ENCODE data around the gene SLC17A5.
"Not testable (repeated sequence)": the region's sequence is repeated elsewhere in the genome, so short reads cannot be mapped to it uniquely, and the experiment has no call there.

SLC17A5 gene

DNA sequence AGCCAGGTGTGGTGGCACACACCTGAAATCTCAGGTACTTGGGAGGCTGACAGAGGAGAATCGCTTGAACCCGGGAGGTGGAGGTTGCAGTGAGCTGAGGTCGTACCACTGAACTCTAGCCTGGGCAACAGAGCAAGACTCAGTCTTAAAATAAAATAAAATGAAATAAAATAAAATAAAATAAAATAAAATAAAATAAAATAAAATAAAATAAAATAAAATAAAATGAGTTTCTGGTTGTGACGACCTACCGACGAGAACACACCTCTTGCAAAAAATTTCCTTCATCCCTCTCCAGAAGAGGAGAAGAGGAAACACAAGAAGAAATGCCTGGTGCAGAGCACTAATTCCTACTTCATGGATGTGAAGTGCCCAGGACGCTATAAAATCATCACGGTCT is 35.7 kb downstream of the SLC17A5 start:
- not testable (repeated sequence) for DNase-seq (ENCODE audit: low read depth in 2 of 3, low spot score in 2 of 3)

DNA sequence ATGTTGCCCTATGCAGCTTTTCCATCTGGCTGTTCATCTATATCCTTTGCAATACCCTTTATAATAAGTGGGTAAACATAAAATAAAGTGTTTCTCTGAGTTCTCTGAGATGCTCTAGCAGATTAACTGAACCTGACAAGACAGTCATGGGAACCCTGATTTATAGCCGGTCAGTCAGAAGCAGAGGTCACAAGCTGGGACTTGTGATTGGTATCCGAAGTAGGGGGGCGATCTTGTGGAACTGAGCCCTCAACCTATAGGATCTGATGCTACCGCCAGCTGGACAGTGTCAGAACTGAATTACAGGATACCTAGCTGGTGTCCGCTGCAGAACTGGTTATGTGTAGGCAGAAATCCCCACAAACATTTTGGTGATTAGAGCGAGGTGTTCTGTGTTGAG is 39.0 kb downstream of the SLC17A5 start:
- no peak for DNase-seq (ENCODE audit: low read depth in 2 of 3, low spot score in 2 of 3)

DNA sequence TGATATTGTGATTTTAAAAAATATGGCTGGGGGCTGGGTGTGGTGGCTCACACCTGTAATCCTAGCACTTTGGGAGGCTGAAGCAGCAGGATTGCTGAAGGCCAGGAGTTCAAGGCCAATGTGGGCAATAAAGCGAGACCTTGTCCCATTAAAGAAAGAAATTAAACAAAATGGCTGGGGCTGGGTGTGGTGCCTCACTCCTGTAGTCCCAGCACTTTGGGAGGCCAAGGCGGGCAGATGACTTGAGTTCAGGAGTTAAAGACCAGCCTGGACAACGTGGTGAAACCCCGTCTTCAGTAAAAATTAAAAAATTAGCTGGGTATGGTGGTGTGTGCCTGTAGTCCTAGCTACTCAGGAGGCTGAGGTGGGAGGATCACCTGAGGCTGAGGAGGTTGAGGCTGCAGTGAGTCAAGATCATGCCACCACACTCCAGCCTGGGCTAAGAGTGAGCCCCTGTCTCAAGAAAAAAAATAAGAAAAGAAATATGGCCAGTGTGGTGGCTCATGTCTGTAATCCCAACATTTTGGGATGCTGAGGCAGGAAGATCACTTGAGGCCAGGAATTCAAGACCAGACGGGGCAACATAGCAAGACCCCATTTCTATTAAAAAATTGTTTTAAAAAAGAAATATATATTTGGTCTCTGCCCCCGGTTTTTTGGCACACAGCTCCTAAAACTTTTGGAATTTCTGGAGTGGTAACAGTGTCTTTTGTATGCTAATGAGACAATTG is 39.8 kb downstream of the SLC17A5 start:
- DNase-seq (ENCODE audit: low read depth in 2 of 3, low spot score in 2 of 3), result no peak

DNA sequence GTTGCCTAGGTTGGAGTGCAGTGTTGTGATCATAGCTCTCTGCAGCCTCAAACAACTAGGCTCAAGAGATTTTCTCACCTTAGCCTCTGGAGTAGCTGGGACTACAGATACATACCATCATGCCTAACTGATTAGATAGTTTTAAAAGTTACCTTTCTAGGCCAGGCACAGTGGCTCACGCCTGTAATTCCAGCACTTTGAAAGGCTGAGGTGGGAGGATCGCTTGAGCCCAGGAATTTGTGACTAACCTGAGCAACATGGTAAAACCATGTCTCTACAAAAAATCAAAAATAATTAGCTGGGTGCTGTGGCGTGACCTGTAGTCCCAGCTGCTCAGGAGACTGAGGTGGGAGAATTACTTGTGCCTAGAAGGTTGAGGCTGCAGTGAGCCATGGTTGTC is 41.2 kb downstream of the SLC17A5 start:
- DNase-seq (ENCODE audit: low read depth in 2 of 3, low spot score in 2 of 3), result no peak

- DNase-seq (ENCODE audit: low read depth in 2 of 3, low spot score in 2 of 3), result no peak
These were observed 43.1 kb downstream of the SLC17A5 start for GRCh38 chr6:73610444-73611275.

GRCh38 chr6:73608761-73609160 is 45.0 kb downstream of the SLC17A5 start:
- no peak for DNase-seq (ENCODE audit: low read depth in 2 of 3, low spot score in 2 of 3)

DNA sequence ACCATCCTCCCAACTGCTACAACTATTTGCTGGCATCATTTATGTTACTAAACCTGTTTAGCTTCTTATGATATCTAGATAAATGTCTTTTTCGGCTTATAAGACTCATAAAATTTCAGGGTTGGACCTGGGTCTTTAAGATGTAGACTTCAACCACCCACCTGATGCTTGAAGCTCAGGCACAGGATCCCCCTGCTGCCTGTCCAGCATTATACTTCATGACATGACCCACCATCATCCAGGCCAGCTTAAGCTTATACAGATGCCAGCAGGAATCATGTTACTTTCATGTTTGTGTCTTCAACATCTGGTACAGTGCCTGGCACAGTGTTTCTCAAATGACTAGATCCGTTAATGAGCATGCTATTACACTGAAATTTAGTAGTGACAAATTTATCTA is 47.4 kb downstream of the SLC17A5 start:
- DNase-seq (ENCODE audit: low read depth in 2 of 3, low spot score in 2 of 3), result no peak

DNA sequence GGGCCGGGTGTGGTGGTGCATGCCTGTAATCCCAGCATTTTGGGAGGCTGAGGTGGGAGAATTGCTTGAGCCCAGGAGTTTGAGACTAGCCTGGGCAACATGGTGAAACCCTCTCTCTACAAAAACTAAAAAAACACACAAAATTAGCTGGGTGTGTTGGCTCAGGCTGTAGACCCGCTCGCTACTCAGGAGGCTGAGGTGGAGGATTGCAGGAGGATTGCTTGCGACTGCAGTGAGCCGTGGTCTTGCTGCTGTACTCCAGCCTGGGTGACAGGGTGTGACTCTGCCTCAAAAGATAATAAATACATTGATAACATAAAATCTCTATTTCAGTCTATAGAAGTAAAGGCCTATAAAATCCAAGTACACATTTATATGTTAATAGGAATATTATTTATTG is 49.3 kb downstream of the SLC17A5 start:
- no peak for DNase-seq (ENCODE audit: low read depth in 2 of 3, low spot score in 2 of 3)

GRCh38 chr6:73604020-73604419 is 49.8 kb downstream of the SLC17A5 start:
- no peak for DNase-seq (ENCODE audit: low read depth in 2 of 3, low spot score in 2 of 3)

GRCh38 chr6:73586416-73586974 is 67.3 kb downstream of the SLC17A5 start:
- DNase-seq (ENCODE audit: low read depth in 2 of 3, low spot score in 2 of 3), result no peak

- DNase-seq (ENCODE audit: low read depth in 2 of 3, low spot score in 2 of 3), result no peak
These were observed 68.0 kb downstream of the SLC17A5 start for GRCh38 chr6:73585566-73586415.

GRCh38 chr6:73581293-73581692 is 72.5 kb downstream of the SLC17A5 start:
- no peak for DNase-seq (ENCODE audit: low read depth in 2 of 3, low spot score in 2 of 3)

DNA sequence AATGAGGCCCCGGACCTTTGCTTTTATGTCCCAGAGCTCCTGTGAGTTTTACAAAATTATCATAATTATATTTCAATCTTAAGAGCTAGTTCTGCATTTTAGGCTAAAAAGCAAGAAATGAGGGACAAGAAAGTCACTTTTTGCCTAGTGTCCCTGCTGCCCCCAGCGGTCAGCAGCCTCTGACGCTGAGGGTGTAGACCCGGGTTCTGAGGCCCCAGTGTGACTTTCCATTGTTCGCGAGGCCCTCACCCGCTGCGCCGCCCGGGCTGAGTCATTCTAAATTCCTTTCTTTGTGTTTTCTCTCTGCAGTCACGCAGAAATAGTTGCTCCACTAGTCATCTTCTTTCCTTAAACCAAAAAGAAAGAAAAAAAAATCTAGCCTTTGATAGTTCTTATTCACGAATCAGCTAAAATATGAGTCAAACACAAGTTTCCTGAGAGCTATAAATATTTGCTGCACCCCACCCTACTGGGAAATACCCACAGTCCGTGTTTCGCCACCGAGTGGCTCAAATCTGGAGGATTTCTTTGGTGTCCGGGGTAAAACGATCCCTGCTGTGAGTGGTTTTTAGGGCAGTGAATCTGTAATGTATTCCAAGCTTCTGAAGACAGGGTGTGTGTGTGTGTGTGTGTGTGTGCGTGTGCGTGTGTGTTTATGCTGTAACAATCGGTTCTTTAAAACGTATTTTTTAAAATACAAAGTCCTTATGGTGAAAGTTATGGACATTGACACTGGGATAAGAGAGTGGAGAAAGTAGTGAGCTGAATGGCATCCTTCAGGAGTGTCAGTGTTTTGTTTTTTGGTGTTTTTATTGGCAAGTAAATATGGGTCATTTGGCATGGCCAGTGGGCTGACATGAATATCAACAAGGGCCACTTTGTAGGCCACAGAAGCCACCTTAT is 73.3 kb downstream of the SLC17A5 start:
- peak; percentile 51 to 57 (median 55) for DNase-seq (ENCODE audit: low read depth in 2 of 3, low spot score in 2 of 3)

DNA sequence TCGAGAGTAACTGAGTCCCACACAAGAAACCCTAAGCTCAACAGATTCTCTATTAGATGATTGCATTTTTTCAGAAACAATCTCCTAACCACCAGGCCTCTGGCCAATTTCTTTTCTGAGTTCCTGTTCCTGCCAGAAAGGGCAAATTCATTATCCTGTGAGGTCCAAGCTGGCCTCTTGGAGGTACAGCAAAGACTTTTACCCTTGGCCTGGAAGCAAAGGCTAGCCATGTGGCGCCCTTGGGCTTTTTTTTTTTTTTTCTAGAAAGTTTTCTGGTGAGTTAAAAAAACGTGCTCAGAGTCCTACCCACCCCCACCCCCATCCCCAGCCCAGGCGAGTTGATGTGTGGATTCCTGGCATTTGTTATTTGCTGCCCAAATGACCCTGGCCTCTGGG is 73.9 kb downstream of the SLC17A5 start:
- no peak for DNase-seq (ENCODE audit: low read depth in 2 of 3, low spot score in 2 of 3)

GRCh38 chr6:73579389-73579788 is 74.4 kb downstream of the SLC17A5 start:
- DNase-seq (ENCODE audit: low read depth in 2 of 3, low spot score in 2 of 3), result no peak

GRCh38 chr6:73577676-73578075 is 76.1 kb downstream of the SLC17A5 start:
- DNase-seq (ENCODE audit: low read depth in 2 of 3, low spot score in 2 of 3), result no peak

DNA sequence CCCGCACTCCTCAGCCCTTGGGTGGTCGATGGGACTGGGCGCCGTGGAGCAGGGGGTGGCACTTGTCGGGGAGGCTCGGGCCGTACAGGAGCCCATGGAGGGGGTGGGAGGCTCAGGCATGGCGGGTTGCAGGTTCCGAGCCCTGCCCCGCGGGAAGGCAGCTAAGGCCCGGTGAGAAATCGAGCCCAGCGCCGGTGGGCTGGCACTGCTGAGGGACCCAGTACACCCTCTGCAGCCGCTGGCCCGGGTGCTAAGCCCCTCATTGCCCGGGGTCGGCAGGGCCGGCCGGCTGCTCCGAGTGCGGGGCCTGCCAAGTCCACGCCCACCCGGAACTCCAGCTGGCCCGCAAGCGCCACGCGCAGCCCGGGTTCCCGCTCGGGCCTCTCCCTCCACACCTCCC is 81.3 kb downstream of the SLC17A5 start:
- not testable (repeated sequence) for DNase-seq (ENCODE audit: low read depth in 2 of 3, low spot score in 2 of 3)

GRCh38 chr6:73571218-73572181 is 82.3 kb downstream of the SLC17A5 start:
- DNase-seq (ENCODE audit: low read depth in 2 of 3, low spot score in 2 of 3), result not testable (repeated sequence)

- no peak for DNase-seq (ENCODE audit: low read depth in 2 of 3, low spot score in 2 of 3)
These were observed 84.7 kb downstream of the SLC17A5 start for GRCh38 chr6:73569121-73569520.

All from activated CD8-positive, alpha-beta memory T cell treated with anti-CD3 and anti-CD28 coated beads for 48 hours (primary cell).